GM21717 (cell line): Measurements from ENCODE around the gene LTBR.

Experiments used
- ATAC-seq: cut with Tn5 transposase; IDR thresholded peaks from one replicate; pipeline ENCODE4 v1.9.1; 2021; ENCODE audit warnings: mild to moderate bottlenecking, moderate library complexity; ENCODE audit not compliant: unreplicated experiment

The LTBR gene

DNA sequence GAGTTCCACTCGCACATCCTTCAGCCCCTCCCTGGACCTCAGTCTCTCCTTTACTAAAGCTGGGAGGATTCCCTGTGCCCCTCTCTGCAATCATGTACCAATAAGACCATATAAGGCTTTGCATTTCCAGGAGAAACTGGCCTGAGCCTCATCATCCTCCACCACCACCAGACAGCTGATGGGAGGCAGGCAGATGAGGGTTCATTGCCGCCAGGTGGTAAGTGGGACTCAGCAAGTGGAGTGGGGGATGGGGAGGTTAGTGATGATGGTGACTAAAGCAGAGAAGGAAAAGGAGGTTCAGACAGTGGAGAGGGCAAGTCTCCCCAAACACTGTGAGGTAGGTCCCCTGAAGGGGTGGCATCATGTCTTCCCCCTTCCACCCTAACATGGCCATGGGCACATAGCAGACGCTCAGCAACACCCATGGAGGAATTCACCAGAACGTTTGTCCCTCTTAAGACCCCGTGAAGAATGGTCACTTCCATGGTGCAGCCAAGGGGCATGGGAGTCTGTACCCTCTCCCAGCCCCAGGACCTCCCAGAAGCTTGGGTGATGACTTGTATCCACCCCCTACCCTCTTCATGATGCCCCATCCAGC is 37.6 kb upstream of the LTBR start:
- no peak for ATAC-seq

GRCh38 chr12:6346942-6347341 is 37.0 kb upstream of the LTBR start:
- ATAC-seq, result no peak

- ATAC-seq, result no peak
These were observed 36.3 kb upstream of the LTBR start for GRCh38 chr12:6347367-6348338.

- no peak for ATAC-seq
These were observed 32.3 kb upstream of the LTBR start for GRCh38 chr12:6351622-6352021.

DNA sequence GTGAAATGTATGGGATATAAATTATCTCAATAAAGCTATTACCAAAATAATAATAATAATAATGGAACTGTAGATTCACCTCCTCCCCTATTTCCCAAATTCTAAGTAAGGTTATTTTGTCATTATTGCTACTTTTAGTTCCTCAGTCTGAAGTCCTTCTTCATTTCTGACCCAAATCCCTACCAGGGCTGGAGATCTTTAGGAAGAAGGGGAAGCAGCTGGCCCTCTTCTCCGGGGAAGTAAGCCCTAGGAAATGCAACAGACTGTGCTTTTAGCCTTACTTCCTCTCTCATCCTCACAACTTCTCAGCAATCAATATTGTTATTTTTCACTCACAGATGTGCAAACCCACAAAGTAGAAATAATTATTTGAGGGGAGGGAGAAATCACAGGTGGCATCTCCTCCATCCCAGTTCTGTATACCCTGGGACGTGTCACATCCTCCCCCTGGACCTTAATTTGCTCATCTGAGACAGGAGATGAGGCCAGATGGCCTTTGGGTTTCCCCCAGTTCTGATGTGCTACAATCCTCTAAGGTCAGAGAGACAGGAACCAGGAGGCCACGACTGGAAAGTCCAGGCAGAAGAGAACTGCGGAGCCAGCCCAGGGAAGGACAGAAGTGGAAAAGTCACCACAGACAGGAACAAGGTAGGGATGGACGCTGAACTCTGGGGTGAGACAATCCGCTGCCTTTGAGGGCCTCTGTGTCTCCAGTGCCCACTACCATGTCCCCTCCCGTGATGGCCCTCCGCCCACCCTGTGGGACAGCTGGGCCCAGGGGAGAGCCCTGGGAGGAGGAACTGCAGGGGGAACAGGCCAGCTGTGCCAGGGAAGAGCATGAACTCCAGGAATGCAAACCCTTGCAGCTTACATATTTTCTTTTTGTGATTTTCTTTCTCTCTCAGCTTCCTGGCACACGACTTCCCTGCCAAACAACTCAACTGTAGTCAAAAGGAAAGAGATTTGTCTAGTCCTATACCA is 31.5 kb upstream of the LTBR start:
- ATAC-seq, result no peak

DNA sequence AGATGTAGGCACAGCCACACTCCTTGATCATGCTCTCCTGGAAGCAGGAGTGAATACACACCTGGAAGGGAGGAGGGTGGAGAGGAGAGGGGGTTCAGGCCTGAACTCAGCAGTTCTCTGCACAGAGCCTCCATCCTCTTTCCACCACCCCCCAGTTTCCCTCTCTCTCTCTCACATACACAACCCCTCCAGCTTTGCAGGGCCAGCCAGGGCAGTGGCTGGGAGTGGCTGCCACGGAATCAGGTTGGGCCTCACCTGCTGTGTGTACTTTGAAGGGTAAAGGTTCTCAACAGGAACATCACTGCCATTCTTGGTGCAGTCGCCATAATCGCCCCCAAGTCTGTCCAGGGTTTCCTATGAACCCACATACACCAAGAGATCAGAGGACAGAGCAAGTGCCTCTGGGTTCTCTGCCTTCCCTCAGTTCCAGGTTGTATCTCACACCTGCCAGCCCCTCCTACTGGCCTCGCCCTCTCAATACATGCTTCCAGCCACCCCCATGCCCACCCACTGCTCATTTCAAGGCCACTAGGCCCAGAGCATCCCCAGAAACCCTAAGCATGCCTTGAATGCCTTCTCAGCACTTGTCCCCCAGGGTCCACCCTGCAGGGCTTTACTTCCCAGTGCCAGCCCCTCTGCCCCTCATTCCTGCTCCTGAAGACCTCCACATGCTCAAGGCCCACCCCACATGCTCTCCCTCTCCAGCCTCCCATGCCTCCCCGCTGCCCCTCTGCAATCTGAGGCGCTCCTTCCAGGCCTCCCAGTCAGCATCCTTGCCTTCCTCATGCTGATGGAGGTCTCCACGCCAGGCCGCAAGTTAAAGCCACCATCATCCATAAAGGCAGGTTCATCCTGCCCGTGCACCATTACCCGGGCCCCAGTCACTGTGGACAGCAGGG is 29.2 kb upstream of the LTBR start:
- ATAC-seq, result no peak

DNA sequence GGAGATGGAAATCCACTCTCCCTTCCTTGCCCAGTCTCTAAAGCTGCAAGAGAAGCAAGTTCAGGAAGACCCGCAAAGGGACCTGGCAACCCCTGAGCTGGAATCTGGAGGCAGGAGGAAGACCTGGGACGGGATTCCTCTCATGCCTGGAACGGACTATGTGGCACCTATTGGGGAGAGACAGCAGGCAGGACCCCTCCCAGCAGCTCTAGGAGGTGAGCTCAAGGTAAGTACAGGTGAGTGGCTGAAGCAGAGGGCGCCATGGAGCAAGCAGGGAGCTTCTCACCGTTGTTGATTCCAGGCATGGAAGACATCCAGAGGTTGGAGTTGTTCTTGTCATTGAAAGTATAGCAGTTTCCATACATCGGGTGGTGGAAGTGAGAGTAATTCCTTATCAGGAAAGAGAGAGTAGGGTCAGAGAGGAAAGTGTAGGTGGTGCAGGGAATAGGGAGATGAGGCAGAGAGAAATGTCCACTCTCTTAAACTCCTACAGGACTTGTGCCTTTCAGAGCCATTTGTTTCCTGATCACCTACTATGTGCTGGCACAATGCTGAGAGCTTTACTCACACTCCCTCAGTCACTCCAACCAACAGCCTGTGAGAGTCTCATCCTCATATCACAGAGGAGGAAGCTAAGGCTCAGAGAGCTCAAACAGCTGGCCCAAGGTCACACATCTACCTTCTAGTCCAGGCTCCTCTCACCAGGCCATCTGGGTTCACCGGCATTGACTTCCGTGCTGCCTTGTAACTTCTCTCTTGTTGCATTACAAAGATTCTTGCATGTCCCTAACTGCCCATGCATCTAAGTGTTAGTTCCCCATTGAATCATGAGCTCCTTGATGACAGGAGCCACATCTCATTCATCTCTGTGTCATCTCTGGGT is 28.2 kb upstream of the LTBR start:
- no peak for ATAC-seq

GRCh38 chr12:6356374-6356820 is 27.6 kb upstream of the LTBR start:
- ATAC-seq, result no peak

GRCh38 chr12:6358881-6359280 is 25.1 kb upstream of the LTBR start:
- no peak for ATAC-seq

DNA sequence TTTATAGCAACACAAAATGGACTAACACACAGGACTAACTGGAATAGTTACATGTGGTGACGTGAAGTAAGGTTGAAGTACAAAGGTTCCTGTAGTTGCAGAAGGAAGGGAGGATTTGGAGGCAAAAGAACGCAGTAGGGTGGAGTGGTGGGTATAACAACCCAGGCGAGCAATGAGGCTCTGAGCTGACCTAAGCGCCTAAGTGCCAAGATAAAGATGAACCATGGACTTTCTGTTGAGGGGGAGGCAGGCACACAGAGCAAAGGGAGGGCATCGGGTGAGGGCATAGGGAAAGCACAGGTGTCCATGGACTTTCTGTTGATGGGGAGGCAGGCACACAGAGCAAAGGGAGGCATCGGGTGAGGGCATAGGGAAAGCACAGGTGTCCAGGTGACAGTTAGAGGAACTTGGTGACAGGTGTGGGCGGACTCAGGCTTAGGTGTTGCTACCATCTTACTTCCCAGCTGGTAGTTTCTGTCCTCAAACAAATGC is 23.8 kb upstream of the LTBR start:
- ATAC-seq, result no peak

DNA sequence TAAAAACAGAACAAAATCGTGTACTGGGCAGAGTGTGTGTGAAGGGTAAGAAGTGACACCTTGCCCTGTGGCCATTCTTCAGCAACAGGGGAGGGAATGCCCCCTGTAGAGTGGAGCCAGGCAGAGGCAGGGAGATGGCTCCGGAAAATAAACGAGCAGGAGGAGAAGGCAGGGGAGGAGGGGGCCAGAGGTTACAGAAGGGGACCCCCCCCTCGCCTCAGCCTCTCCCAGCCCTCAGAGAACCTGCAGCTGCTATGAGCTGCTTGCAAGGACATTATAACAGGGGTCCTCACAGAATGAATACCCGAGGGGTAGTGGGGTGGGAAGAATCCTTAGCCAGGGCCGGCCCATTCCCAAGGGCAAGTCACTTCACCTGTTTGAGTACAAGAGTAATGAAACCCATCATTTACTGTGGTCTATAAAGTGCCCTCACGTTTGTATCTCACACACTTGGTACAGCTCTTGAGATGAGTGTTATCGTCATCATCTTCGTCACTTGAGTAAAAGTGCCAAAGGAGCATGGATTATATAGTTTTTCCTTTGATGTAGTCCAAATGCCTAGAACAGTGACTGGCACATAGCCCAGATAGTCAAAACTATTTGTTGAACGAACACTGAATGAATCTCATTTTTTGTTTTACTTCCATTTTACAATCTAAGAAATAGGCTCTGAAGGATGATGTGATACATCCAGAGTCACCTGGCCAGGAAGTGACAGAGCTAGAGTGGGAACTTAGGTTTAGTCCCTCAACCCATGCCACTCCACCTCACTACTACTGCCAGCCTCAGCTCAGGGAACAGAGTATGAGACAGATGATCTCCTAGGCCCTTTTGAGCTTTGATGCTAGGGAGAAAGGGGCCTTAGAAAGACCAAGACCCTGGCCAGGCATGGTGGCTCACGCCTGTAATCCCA is 23.1 kb upstream of the LTBR start:
- no peak for ATAC-seq

DNA sequence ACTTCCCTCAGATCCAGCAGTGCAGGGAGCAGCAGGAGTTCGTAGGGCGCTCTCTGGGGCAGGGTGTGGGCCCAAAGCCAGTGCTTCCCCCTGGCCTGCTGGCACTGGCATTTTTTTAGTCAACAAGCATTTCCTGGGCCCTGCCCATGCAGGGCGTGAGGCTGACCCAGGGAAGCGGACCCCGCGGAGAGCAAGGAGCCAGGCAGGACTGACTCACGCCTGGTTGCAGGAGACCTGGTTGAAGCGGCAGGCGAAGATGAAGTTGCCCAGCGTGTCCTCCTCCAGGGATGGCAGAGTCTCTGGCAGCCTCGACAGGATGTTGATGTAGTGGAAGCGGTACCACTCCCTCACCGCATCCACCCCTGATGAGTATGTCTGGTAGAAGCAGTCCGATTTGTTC is 22.1 kb upstream of the LTBR start:
- no peak for ATAC-seq

GRCh38 chr12:6362403-6362802 is 21.6 kb upstream of the LTBR start:
- no peak for ATAC-seq

- no peak for ATAC-seq
These were observed 21.0 kb upstream of the LTBR start for GRCh38 chr12:6363010-6363329.

- ATAC-seq, result no peak
These were observed 20.5 kb upstream of the LTBR start for GRCh38 chr12:6363330-6364043.

GRCh38 chr12:6364044-6364374 is 20.0 kb upstream of the LTBR start:
- ATAC-seq, result no peak
